Keratinocyte (primary cell): ENCODE data around the gene TMCO4. TPM values are rescaled to one million over a fixed set of nuclear protein-coding genes. Genes with fewer than 3 reads are reported as not detected.

ENCODE experiments used
- DNase-seq: peaks from one replicate; pipeline ENCODE4 v3.0.0-alpha.2; 2011; ENCODE audit warnings: low read depth, missing footprints, low spot score
- FAIRE-seq: peaks from 2 replicates; lab custom pipeline; 2011; peaks lifted over from hg19 to GRCh38; lab: Jason Lieb, UNC
- H2AFZ ChIP-seq: 2 replicates; pipeline ENCODE4 v1.6.0; 2012; ENCODE audit warnings: low read length, control low read depth, inconsistent platforms; ENCODE audit not compliant: control insufficient read depth
- H3K27ac ChIP-seq: 2 replicates; pipeline ENCODE4 v1.5.1; 2011; ENCODE audit warnings: low read length; ENCODE audit not compliant: control insufficient read depth, insufficient read depth
- H3K27me3 ChIP-seq: 3 replicates; pipeline ENCODE4 v1.6.0; 2011; ENCODE audit warnings: low read length; ENCODE audit not compliant: control insufficient read depth, insufficient read depth; ENCODE audit errors: extremely low read depth
- H3K36me3 ChIP-seq, 2 experiments: 2 replicates in 1 of 2; 3 replicates in 1 of 2; pipeline ENCODE4 v1.5.1; 2011; ENCODE audit warnings: low read length in 2 of 2, mild to moderate bottlenecking in 1 of 2; ENCODE audit not compliant: control insufficient read depth in 2 of 2, insufficient read depth in 2 of 2; ENCODE audit errors: extremely low read depth in 1 of 2
- H3K4me1 ChIP-seq: 3 replicates; pipeline ENCODE4 v1.5.1; 2011; ENCODE audit warnings: low read length; ENCODE audit not compliant: control insufficient read depth, insufficient read depth; ENCODE audit errors: extremely low read depth
- H3K4me2 ChIP-seq: 3 replicates; pipeline ENCODE4 v1.6.0; 2011; ENCODE audit warnings: low read depth, low read length; ENCODE audit not compliant: control insufficient read depth, insufficient read depth; ENCODE audit errors: extremely low read depth
- H3K4me3 ChIP-seq, 3 experiments: fragments of 200-600 bp in 1 of 3; sonication (generic) in 1 of 3; 2 replicates in 2 of 3; 3 replicates in 1 of 3; pipeline ENCODE4 v1.5.1; 2011 to 2016; ENCODE audit warnings: low read length in 3 of 3, mild to moderate bottlenecking in 3 of 3, control low read depth in 2 of 3, inconsistent platforms in 1 of 3, low read depth in 1 of 3, mixed read lengths in 1 of 3, mixed run types in 1 of 3, moderate library complexity in 1 of 3; ENCODE audit not compliant: control insufficient read depth in 2 of 3, insufficient read depth in 2 of 3; ENCODE audit errors: extremely low read depth in 1 of 3
- H3K79me2 ChIP-seq: 2 replicates; pipeline ENCODE4 v1.6.0; 2012; ENCODE audit warnings: low read length; ENCODE audit not compliant: control insufficient read depth, insufficient read depth
- H3K9ac ChIP-seq: 3 replicates; pipeline ENCODE4 v1.6.0; 2011; ENCODE audit warnings: low read length; ENCODE audit not compliant: control insufficient read depth, insufficient read depth; ENCODE audit errors: extremely low read depth
- H3K9me1 ChIP-seq: 3 replicates; pipeline ENCODE4 v1.6.0; 2011; ENCODE audit warnings: low read length; ENCODE audit not compliant: control insufficient read depth, insufficient read depth; ENCODE audit errors: extremely low read depth
- H3K9me3 ChIP-seq: 2 replicates; pipeline ENCODE4 v1.5.1; 2012; ENCODE audit warnings: low read depth, low read length; ENCODE audit not compliant: control insufficient read depth
- H4K20me1 ChIP-seq: 3 replicates; pipeline ENCODE4 v1.6.0; 2011; ENCODE audit warnings: low read length; ENCODE audit not compliant: control insufficient read depth, insufficient read depth; ENCODE audit errors: extremely low read depth
- EZH2 ChIP-seq: IDR thresholded peaks from one replicate; pipeline ENCODE4 v1.6.1; 2012; ENCODE audit warnings: inconsistent platforms, mild to moderate bottlenecking, low read length, moderate library complexity
- dilution Hi-C: fragments of 300-500 bp; cut with MboI; formaldehyde crosslinking; loops from one replicate; pipeline ENCODE4 v1.7.0; 2020; ENCODE audit warnings: low sequenced_read_pairs; ENCODE audit not compliant: extremely low pct_ligation_motif_present
- polyA plus RNA-seq, 5 experiments: library from polyadenylated mRNA; depleted of rRNA in 3 of 5; stranded (reverse) in 3 of 5; stranded (forward) in 1 of 5; unstranded in 1 of 5; fragments of >200 nt; gene quantifications; 1 replicate in 1 of 5; 2 replicates in 3 of 5; 3 replicates in 1 of 5; pipeline versions ENCODE4 v1.2.1 to v1.2.3, GENCODE V29; 2011 to 2012; ENCODE audit warnings: missing spikeins in 2 of 5, low read depth in 1 of 5, low replicate concordance in 1 of 5
- TF ChIP-seq, protein P1 (sequence below), 3 experiments: IDR thresholded peaks in 1 of 3; conservative IDR thresholded peaks in 1 of 3; optimal IDR thresholded peaks in 1 of 3; 2 replicates in 2 of 3; 3 replicates in 1 of 3; pipeline versions ENCODE3 to v1.5.1; 2011; ENCODE audit warnings: low read length in 3 of 3, mild to moderate bottlenecking in 3 of 3, moderate library complexity in 2 of 3, control low read depth in 1 of 3, inconsistent platforms in 1 of 3; ENCODE audit not compliant: insufficient read depth in 2 of 3; ENCODE audit errors: extremely low read depth in 1 of 3

Gene TMCO4
- polyA plus RNA-seq, 1 donor (not counting 4 experiments of a cell fraction or from before 2014, with no cell fraction given), result 1.2 TPM

DNA sequence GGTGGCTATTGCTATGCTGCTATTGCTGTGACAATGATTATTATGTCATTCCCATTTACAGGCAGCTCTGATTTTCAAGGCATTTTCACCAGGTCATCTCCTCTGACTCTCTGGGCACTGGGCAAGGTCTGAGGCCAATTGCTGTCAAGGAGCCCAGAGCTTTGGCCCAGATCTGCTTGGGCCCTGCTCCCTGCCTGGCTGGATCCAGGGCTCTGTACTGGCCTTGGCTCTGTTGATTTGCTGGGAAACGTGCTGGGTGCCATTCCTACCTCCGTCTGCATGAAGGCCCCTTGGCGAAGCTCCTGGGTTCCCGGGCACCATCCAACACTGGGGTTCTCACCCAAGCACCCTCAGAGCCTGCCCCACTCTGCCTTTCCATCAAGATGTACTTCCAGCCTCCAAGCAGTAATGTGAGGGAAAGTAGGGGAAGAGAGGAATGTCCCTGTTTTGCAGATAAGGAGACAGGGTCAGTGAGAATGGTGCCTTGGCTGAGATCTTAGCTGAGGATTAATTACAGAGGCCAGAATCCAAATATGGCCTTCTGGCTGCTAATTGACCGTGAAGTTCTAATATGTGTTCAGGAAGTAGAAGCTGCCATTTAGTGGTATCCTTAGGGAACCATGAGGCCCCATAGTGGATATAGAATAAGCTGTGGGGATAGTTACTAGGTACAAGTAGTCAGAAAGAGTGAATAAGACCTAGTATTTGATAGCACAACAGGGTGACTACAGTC is 71.1 kb downstream of the TMCO4 start:
- H3K27me3 ChIP-seq, result no peaks in the 10 kb centered on the region
- H3K9me1 ChIP-seq, result no peaks in the 10 kb centered on the region
- H3K36me3 ChIP-seq, result no peaks in the 10 kb centered on the region
- H3K4me2 ChIP-seq, result no peak overlapping the region
- FAIRE-seq, result no peak
- H3K9me3 ChIP-seq, result peaks cover 6% of the 10 kb centered on the region
- H3K4me3 ChIP-seq, result no peak overlapping the region
- H3K79me2 ChIP-seq, result no peaks in the 10 kb centered on the region
- dilution Hi-C loops, result no loop called here
- TF ChIP-seq, protein P1, sequence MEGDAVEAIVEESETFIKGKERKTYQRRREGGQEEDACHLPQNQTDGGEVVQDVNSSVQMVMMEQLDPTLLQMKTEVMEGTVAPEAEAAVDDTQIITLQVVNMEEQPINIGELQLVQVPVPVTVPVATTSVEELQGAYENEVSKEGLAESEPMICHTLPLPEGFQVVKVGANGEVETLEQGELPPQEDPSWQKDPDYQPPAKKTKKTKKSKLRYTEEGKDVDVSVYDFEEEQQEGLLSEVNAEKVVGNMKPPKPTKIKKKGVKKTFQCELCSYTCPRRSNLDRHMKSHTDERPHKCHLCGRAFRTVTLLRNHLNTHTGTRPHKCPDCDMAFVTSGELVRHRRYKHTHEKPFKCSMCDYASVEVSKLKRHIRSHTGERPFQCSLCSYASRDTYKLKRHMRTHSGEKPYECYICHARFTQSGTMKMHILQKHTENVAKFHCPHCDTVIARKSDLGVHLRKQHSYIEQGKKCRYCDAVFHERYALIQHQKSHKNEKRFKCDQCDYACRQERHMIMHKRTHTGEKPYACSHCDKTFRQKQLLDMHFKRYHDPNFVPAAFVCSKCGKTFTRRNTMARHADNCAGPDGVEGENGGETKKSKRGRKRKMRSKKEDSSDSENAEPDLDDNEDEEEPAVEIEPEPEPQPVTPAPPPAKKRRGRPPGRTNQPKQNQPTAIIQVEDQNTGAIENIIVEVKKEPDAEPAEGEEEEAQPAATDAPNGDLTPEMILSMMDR (optimal IDR thresholded peaks at IDR 0.05 in 1 of 3, IDR thresholded peaks at IDR 0.05 in 1 of 3, conservative IDR thresholded peaks at IDR 0.05 in 1 of 3; ENCODE audit: extremely low read depth in 1 of 3, insufficient read depth in 2 of 3, low read length in 3 of 3), result no peak
- TF ChIP-seq EZH2, result no peak
- DNase-seq, result no peak
- H4K20me1 ChIP-seq, result no peaks in the 10 kb centered on the region
- no peak overlapping the region for H3K27ac ChIP-seq
- H3K4me1 ChIP-seq, result no peaks in the 10 kb centered on the region
- no peak overlapping the region for H2AFZ ChIP-seq
- H3K9ac ChIP-seq, result no peak overlapping the region

DNA sequence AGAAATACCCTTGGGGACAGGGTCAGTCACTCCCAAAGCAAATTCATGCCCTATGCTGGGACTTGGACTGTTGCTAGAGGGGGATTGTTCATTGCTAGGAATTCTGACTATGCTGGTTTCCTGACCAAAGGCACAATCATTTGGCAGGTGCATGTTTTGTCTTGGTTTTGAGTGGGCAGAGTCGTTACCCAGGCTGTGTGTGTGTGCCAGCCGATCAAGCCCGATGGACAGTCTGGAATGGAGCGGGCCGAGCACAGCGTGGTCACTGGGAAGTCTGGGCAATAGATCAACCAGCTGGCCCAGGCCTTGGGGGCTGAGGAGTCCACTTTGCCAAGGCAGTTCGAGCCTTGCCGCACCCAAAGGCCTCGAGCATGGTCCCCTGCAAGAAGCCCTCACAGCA is 74.1 kb downstream of the TMCO4 start:
- no peaks in the 10 kb centered on the region for H3K27me3 ChIP-seq
- dilution Hi-C loops, result no loop called here
- H4K20me1 ChIP-seq, result no peaks in the 10 kb centered on the region
- no peaks in the 10 kb centered on the region for H3K79me2 ChIP-seq
- TF ChIP-seq, protein P1 (optimal IDR thresholded peaks at IDR 0.05 in 1 of 3, IDR thresholded peaks at IDR 0.05 in 1 of 3, conservative IDR thresholded peaks at IDR 0.05 in 1 of 3; ENCODE audit: extremely low read depth in 1 of 3, insufficient read depth in 2 of 3, low read length in 3 of 3), result no peak
- no peak for TF ChIP-seq EZH2
- DNase-seq (no peak), FAIRE-seq (no peak)
- no peak overlapping the region for H3K27ac ChIP-seq
- no peak overlapping the region for H3K4me2 ChIP-seq
- no peaks in the 10 kb centered on the region for H3K9me1 ChIP-seq
- no peaks in the 10 kb centered on the region for H3K36me3 ChIP-seq
- H3K4me3 ChIP-seq, result no peak overlapping the region
- no peak overlapping the region for H2AFZ ChIP-seq
- peaks cover 6% of the 10 kb centered on the region for H3K9me3 ChIP-seq
- H3K9ac ChIP-seq, result no peak overlapping the region
- H3K4me1 ChIP-seq, result no peaks in the 10 kb centered on the region
